Measurements from ENCODE around the gene CFAP46.
"Not testable (repeated sequence)": the region's sequence is repeated elsewhere in the genome, so short reads cannot be mapped to it uniquely, and the experiment has no call there.

Gene CFAP46

DNA sequence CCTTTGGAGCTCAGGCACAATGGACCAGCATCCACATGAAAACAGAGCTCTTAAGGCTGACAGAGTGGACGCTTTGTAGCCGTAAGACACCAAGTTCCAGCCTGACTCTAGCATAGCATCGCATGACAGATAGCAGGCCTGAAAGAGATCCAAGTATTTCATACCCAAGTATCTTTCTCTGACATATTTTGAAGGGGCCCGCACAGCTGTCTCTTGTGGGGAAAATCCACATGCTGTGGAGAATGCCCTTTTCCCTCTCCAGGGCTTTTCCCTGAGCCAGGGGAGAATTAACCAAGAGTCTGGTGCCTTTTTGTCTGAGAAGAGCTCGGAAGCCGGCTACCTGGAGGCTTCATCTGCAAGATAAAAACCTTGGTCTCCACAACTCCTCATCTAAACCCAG lies 51.0 kb downstream of the CFAP46 start:
- Histone ChIP-seq H3K4me3 (no peak overlapping the region), H3K27ac (no peak overlapping the region)
- TF ChIP-seq, protein P1, sequence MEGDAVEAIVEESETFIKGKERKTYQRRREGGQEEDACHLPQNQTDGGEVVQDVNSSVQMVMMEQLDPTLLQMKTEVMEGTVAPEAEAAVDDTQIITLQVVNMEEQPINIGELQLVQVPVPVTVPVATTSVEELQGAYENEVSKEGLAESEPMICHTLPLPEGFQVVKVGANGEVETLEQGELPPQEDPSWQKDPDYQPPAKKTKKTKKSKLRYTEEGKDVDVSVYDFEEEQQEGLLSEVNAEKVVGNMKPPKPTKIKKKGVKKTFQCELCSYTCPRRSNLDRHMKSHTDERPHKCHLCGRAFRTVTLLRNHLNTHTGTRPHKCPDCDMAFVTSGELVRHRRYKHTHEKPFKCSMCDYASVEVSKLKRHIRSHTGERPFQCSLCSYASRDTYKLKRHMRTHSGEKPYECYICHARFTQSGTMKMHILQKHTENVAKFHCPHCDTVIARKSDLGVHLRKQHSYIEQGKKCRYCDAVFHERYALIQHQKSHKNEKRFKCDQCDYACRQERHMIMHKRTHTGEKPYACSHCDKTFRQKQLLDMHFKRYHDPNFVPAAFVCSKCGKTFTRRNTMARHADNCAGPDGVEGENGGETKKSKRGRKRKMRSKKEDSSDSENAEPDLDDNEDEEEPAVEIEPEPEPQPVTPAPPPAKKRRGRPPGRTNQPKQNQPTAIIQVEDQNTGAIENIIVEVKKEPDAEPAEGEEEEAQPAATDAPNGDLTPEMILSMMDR (IDR thresholded peaks at IDR 0.05): no peak
- no peak for DNase-seq (ENCODE audit: low spot score)

DNA sequence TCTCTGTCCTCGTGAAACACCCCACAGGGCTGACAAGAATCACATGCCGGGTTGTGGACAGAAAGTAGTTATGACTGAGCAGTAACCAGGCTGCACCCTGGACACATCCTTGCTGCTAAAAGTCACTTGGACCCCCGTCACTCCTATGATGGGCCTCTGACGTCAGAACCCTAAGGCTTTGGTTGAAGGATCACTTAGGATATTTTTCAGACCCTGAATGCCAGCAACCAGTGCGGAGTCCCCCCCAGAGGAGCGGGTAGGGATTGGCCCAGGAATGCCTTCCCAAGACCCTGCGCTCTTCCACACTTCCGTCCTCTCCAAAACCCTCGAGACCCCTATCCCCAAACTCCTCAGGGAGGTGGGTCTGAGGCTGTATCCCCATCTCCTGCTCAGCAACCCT lies 52.1 kb downstream of the CFAP46 start:
- no peak overlapping the region for H3K27ac ChIP-seq
- H3K4me3 ChIP-seq: no peak overlapping the region
- DNase-seq (ENCODE audit: low spot score): no peak
- TF ChIP-seq, protein P1 (IDR thresholded peaks at IDR 0.05): no peak

DNA sequence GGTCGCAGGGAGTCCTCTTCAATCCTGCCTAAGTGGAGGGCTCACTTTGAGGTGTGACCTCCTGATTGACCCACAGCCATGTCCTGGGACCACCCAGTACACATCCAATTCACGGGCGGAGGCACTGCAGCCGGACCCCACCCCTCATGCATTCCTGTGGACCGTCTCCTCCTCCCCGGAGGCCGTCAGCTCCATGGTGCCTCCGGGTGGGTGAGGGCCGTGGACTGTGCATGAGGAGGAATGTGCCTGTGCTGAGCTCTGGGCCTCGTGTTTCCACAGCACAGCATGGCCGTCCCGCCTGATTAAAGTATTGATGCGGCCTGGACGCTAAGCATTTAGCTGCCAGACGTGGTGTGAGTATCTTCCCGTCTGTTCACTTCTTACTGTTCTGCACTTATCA lies 52.8 kb downstream of the CFAP46 start:
- Histone ChIP-seq H3K27ac (no peak overlapping the region), H3K4me3 (no peak overlapping the region)
- TF ChIP-seq, protein P1 (IDR thresholded peaks at IDR 0.05): no peak
- no peak for DNase-seq (ENCODE audit: low spot score)

DNA sequence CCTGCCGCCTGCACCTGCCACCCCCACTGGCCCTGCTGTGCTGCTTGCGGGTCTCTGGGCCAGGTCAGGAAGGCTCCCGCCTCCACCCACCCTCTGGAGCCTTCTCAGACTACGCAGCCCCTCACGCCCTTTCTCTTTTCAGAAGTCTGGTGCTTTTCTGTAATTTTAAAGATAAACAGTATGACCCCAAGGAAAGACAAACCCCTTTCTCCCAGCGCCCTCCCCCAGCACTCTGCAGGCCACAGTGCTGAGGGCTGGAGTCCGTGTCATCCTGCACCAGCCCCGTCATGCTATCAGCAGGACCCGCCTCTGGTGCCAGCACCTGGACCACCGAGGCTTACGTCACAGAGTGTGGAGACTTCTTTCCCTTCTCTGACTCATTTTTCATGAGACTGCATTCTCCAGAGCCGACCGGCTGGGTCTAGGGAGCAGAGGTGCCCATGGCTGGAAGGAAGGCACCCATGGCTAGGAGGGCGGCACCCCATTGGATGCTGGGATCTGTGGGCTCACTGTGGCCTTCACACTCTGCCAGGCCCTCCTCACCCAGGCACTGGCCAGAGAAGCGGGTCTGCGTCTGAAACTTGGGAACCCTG lies 53.4 kb downstream of the CFAP46 start:
- no peak for DNase-seq (ENCODE audit: low spot score)
- Histone ChIP-seq H3K27ac (no peak overlapping the region), H3K4me3 (no peak overlapping the region)
- TF ChIP-seq, protein P1 (IDR thresholded peaks at IDR 0.05): no peak

DNA sequence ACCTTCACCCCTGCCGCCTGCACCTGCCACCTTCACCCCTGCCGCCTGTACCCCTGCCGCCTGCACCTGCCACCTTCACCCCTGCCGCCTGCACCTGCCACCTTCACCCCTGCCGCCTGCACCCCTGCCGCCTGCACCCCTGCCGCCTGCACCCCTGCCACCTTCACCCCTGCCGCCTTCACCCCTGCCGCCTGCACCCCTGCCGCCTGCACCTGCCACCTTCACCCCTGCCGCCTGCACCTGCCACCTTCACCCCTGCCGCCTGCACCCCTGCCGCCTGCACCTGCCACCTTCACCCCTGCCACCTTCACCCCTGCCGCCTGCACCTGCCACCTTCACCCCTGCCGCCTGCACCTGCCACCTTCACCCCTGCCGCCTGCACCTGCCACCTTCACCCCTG lies 53.9 kb downstream of the CFAP46 start:
- not testable (repeated sequence) for H3K4me3 ChIP-seq; DNase-seq (ENCODE audit: low spot score); H3K27ac ChIP-seq

DNA sequence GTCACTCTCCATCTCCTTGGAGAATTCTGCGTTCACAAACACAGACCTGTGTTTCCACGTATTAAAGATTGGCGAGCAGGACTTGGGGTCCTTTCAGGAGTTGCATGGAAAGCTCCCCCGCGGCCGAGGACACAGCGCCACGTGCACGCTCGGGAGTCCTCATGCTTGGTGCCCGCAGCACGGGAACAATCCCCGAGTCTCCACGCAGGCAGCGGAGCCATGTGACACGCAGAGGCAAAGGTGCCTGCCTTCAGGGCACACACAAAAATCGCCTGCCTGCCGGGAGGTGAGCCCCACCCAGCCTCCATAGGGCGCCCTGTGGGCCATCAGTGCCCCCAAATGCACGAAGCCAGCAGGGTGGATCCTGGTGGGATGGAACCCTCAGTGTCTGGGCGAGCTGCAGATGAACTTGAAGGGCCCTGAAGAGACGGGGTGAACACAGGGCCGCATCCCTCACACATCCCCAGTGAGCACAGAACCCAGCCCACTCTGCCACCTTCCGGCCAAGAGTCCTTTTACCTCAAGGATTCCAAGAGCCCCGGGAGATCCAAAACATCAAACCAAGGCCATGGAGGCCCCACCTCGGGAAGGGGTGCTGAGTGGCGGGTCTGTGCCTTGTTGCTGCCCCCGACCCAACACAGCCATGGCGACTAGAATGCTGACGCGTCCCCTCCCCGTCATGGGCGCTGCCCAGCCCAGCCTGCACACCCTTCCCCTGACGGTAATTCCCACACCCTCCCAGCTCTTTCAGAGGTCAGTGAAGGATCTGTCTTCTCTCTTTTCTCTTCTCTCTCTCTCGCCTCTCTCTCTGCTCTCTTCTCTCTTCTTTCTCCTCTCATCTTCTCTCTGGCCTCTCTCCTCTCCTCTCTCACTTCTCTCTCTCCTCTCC lies 55.9 kb downstream of the CFAP46 start:
- DNase-seq (ENCODE audit: low spot score): no peak
- H3K27ac ChIP-seq: no peak overlapping the region
- TF ChIP-seq, protein P1 (IDR thresholded peaks at IDR 0.05): no peak
- H3K4me3 ChIP-seq: no peak overlapping the region

DNA sequence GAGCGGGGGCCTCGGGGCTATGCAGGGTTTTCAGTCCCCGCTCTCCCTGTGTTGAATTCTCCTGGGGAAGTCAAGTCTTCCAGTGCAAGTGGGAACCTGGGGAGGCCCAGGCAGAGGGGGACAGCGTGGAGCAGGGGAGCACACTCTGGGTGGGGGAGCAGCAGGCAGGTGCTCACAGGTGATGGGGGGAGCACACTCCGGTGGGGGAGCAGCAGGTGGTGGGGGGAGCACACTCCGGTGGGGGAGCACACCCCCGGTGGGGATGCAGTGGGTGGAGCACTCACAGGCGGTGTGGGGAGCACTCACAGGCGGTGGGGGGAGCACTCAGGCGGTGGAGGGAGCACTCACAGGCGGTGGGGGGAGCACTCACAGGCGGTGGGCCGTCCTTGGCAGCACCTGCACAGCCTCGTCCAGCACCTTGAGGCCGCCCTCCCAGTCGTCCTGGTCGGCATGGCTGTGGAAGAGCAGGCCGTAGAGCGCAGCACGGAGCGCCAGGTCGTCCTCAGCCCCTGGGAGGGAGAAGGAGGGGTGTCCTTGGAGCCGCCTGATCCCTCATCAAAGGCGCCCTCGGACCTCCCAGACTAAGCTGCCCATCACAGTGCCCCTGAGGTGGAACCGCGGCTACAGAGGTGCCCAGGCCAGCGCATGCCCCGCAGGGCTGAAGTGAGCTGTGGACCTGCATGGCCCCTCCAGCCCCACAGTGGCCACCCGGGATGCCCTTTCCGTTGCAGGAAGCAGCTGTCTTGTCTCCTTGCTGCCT lies 56.7 kb downstream of the CFAP46 start:
- Histone ChIP-seq H3K27ac (no peak overlapping the region), H3K4me3 (no peak overlapping the region)
- DNase-seq (ENCODE audit: low spot score): no peak
- TF ChIP-seq, protein P1 (IDR thresholded peaks at IDR 0.05): no peak

Data from coronary artery (tissue), 2 donors.